ENCODE results near the gene GRIK4.

DNA sequence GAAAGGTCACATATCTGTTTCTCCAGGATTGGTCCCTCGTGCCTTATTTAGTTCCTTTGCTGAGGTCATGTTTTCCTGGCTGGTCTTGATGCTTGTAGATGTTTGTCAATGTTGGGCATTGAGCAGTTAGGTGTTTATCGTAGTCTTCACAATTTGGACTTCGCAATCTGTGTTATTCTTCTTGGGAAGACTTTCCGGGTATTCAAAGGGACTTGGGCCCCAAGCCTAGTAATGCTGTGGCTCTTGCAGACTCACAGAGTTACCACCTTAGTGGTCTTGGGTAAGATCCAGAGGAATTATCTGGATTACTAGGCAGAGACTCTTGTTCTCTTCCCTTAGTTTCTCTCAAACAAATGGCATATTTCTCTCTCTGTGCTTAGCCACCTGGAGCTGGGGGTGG is 223.5 kb downstream of the GRIK4 start:
- TF ChIP-seq FOXM1 (IDR thresholded peaks at IDR 0.05; ENCODE audit: low read depth) (no peak), FOXM1 (CRISPR knock-in tag; IDR thresholded peaks at IDR 0.05; ENCODE audit: low read depth) (no peak), RNF2 (IDR thresholded peaks at IDR 0.05) (no peak), MEF2D (tag; conservative IDR thresholded peaks at IDR 0.05; ENCODE audit: low read depth) (no peak)

Data from K562 (cell line).